ENCODE data around the gene CARF. TPM values are rescaled to one million over a fixed set of nuclear protein-coding genes. Genes with fewer than 3 reads are reported as not detected.
A peak's percentile ranks its signal among the peaks of the same experiment; 100 is the strongest.

The CARF gene, protein sequence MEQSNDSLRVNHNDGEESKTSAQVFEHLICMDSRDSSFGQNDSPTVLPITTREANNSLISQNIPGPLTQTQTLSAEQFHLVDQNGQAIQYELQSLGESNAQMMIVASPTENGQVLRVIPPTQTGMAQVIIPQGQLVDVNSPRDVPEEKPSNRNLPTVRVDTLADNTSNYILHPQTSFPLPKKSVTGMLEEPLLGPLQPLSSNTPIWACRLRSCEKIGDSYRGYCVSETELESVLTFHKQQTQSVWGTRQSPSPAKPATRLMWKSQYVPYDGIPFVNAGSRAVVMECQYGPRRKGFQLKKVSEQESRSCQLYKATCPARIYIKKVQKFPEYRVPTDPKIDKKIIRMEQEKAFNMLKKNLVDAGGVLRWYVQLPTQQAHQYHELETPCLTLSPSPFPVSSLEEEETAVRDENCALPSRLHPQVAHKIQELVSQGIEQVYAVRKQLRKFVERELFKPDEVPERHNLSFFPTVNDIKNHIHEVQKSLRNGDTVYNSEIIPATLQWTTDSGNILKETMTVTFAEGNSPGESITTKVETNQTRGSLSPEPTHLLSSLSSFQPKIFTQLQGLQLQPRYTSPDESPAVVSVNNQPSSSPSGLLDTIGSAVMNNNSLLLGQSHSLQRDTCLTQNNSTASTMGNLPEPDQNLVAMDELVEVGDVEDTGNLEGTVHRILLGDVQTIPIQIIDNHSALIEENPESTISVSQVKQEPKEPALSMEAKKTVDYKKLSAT
- total RNA-seq (7.4 and 8.6 TPM in 2 replicates), polyA plus RNA-seq (3.7 and 7.2 TPM in 2 replicates), polyA minus RNA-seq (ENCODE audit: low replicate concordance) (0.51 and 6.3 TPM in 2 replicates)
- polyA plus RNA-seq (2012), result 1.7 and 2.8 TPM in 2 replicates

DNA sequence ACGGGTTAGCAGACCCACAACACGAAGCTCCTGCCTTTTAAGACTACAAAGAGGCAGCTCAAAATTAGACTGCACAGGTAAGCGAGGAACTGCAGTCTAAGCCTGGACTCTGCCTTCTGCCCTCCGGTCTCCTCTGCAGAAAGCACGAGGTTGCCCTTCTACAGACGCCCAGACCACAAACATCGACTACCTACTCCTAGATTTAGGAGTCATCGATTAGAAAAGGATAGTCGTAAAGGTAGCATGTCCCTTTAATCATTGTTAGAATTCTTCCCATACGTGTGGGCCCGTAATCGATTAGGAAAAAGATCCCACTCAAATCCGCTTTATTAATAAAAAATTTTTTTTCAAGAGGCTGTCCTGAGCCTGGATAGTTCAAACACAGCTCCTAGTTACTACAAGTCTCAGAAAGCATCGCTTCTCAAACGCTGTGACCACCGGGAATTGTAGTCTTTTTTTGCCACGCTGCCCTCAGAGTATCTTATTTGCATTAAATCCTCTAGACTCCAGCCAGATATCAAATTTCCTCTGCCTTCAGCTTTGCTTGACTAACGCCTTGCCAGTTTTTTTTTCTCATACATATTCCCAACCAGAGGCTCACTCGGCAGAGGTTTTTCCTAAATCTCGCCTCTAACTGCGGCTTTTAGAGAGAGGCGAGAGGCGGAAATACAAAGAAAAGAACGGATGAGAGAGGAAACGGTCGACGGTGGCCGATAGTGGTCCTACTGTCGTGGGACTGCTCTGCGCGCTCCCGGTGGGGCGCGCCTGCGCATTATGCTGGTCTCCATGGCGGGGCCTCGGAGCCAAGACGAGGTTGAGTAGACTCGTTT is at the start of gene CARF, which contains the start of gene WDR12:
Gene CARF, plus strand, starts transcription at position 764 of the 830 bp plus-strand sequence. CDS start 29,628 bp downstream, outside the sequence.
Gene WDR12, minus strand, starts transcription at position 162 of the 830 bp plus-strand sequence. CDS start 197 bp downstream, outside the sequence.
- Histone ChIP-seq H3K4me3 (replicated peaks in 1 of 4; ENCODE audit: control extremely low read depth in 1 of 4, insufficient read depth in 1 of 4, low read depth in 3 of 4, low read length in 4 of 4) (peak within 1 kb of the TSS; percentile 85 to 99 (median 94)), H3K79me2 (ENCODE audit: control insufficient read depth, insufficient read depth, low read length) (peaks cover 33% of the 10 kb centered on the region), H3K27me3 (ENCODE audit: control insufficient read depth, insufficient read depth, low read length) (no peaks in the 10 kb centered on the region), H3K36me3 (ENCODE audit: control insufficient read depth, insufficient read depth, low read length) (no peaks in the 10 kb centered on the region), H3K4me1 (ENCODE audit: control insufficient read depth, extremely low read depth, insufficient read depth, low read length) (no peaks in the 10 kb centered on the region), H2AFZ (ENCODE audit: low read length) (peak within 1 kb of the TSS; percentile 99), H3K27ac (ENCODE audit: insufficient read depth, low read length) (peak within 1 kb of the TSS; percentile 81), H3K9ac (ENCODE audit: insufficient read depth, low read length) (peak within 1 kb of the TSS; percentile 68), H4K20me1 (ENCODE audit: control insufficient read depth, extremely low read depth, insufficient read depth, low read length) (no peaks in the 10 kb centered on the region), H3K9me3 (ENCODE audit: control insufficient read depth, insufficient read depth, low read depth, low read length) (no peaks in the 10 kb centered on the region), H3K4me2 (ENCODE audit: extremely low read depth, insufficient read depth, low read length) (peak within 1 kb of the TSS; percentile 91)
- DNase-seq (ENCODE audit: low read depth in 2 of 2), result peak; percentile 95 to 96
- TF ChIP-seq, protein P1, sequence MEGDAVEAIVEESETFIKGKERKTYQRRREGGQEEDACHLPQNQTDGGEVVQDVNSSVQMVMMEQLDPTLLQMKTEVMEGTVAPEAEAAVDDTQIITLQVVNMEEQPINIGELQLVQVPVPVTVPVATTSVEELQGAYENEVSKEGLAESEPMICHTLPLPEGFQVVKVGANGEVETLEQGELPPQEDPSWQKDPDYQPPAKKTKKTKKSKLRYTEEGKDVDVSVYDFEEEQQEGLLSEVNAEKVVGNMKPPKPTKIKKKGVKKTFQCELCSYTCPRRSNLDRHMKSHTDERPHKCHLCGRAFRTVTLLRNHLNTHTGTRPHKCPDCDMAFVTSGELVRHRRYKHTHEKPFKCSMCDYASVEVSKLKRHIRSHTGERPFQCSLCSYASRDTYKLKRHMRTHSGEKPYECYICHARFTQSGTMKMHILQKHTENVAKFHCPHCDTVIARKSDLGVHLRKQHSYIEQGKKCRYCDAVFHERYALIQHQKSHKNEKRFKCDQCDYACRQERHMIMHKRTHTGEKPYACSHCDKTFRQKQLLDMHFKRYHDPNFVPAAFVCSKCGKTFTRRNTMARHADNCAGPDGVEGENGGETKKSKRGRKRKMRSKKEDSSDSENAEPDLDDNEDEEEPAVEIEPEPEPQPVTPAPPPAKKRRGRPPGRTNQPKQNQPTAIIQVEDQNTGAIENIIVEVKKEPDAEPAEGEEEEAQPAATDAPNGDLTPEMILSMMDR (conservative IDR thresholded peaks at IDR 0.05 in 1 of 2, IDR thresholded peaks at IDR 0.05 in 1 of 2; ENCODE audit: low read depth in 1 of 2, low read length in 2 of 2), result no peak
- TF ChIP-seq EZH2 (IDR thresholded peaks at IDR 0.05; ENCODE audit: low read length, missing control alignments), result no peak

GRCh38 chr2:202870431-202871299 is 41.4 kb upstream of the CARF start:
- Histone ChIP-seq H3K4me1 (ENCODE audit: control insufficient read depth, extremely low read depth, insufficient read depth, low read length) (peaks cover 2% of the 10 kb centered on the region), H3K4me3 (replicated peaks in 1 of 4; ENCODE audit: control extremely low read depth in 1 of 4, insufficient read depth in 1 of 4, low read depth in 3 of 4, low read length in 4 of 4) (peak overlapping the region; percentile 75 to 90 (median 88)), H4K20me1 (ENCODE audit: control insufficient read depth, extremely low read depth, insufficient read depth, low read length) (no peaks in the 10 kb centered on the region), H3K36me3 (ENCODE audit: control insufficient read depth, insufficient read depth, low read length) (no peaks in the 10 kb centered on the region), H3K4me2 (ENCODE audit: extremely low read depth, insufficient read depth, low read length) (peak overlapping the region; percentile 88), H3K9me3 (ENCODE audit: control insufficient read depth, insufficient read depth, low read depth, low read length) (no peaks in the 10 kb centered on the region), H3K9ac (ENCODE audit: insufficient read depth, low read length) (peak overlapping the region; percentile 76), H2AFZ (ENCODE audit: low read length) (peak overlapping the region; percentile 94), H3K27me3 (ENCODE audit: control insufficient read depth, insufficient read depth, low read length) (no peaks in the 10 kb centered on the region), H3K27ac (ENCODE audit: insufficient read depth, low read length) (peak overlapping the region; percentile 74), H3K79me2 (ENCODE audit: control insufficient read depth, insufficient read depth, low read length) (no peaks in the 10 kb centered on the region)
- TF ChIP-seq, protein P1 (conservative IDR thresholded peaks at IDR 0.05 in 1 of 2, IDR thresholded peaks at IDR 0.05 in 1 of 2; ENCODE audit: low read depth in 1 of 2, low read length in 2 of 2), result peak; percentile 9 to 57
- TF ChIP-seq EZH2 (IDR thresholded peaks at IDR 0.05; ENCODE audit: low read length, missing control alignments), result no peak
- DNase-seq (ENCODE audit: low read depth in 2 of 2), result peak; percentile 46 to 49

Measured in fibroblast of lung (primary cell).